ENCODE data around the gene TENM4. TPM values are rescaled to one million over a fixed set of nuclear protein-coding genes. Genes with fewer than 3 reads are reported as not detected.
A peak's percentile ranks its signal among the peaks of the same experiment; 100 is the strongest.

The TENM4 gene
- total RNA-seq, 1 experiment from 2014 or later, result 18.7 TPM

- no peak for DNase-seq (ENCODE audit: low spot score)
- in situ Hi-C loops (cut with HindIII; ENCODE audit: low sequenced_read_pairs), result no loop called here
Measured at GRCh38 chr11:79089601-79090000, 351.2 kb downstream of the TENM4 start.

DNA sequence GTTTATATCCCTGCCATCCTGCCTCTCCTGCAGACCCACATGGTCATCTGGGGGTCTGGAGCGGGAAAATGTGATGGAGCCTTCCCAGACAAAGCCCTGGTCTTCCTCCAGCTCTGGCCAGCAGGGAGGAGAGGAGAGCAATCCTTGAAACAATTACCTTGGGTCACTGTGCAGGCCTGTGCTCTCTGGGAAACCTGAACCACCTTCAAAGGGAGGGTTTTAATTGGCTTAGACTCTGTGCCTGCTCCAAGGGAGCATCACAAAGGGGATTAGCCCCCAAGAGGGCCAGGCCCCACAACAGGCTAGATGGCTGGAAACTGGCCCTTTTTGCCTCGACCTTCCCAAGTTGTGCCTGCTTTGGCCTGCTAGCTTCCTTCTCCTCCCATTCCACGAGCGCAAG, 351.9 kb downstream of the TENM4 start:
- no peak for DNase-seq (ENCODE audit: low spot score)
- in situ Hi-C loops (cut with HindIII; ENCODE audit: low sequenced_read_pairs), result no loop called here

GRCh38 chr11:79087961-79088318, 352.9 kb downstream of the TENM4 start:
- in situ Hi-C loops (cut with HindIII; ENCODE audit: low sequenced_read_pairs), result no loop called here
- peak; percentile 37 for DNase-seq (ENCODE audit: low spot score)

DNA sequence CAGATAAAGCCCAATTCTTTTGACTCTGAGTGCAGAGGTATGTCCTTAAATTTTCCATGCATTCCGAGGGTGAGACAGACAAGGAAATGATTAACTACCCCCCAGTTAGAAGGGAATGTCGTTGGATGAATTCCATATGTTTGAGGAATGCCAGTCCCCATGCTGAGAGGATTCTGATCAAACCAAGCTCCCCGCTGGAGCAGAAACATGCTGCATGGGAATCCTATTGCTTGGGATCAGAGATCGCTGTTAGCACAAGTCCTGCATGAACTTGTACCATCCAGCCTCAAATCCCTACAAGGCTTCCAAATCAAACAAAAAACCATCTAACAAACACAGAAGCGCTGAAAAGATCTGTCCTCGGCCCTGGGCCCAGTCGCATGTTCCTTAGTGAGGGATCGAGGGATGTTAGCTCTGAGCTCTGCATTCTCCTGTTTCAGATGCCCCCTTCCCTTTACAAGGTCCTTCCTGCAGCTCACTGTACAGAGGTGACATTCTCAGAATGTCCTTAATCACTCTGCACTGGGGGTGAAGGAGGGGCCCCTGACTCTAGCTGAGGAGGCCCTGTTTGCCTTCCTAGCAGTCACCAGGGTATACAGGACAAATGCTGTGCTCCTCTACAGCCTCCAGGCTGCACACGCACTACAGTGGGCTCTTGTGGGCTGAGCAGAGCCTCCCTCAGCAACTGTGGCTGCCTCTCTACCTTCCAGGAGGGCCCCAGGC, 353.4 kb downstream of the TENM4 start:
- peak; percentile 67 for DNase-seq (ENCODE audit: low spot score)
- in situ Hi-C loops (cut with HindIII; ENCODE audit: low sequenced_read_pairs), result no loop called here

- DNase-seq (ENCODE audit: low spot score), result no peak
- in situ Hi-C loops (cut with HindIII; ENCODE audit: low sequenced_read_pairs), result no loop called here
Measured at GRCh38 chr11:79086056-79086455, 354.8 kb downstream of the TENM4 start.

- in situ Hi-C loops (cut with HindIII; ENCODE audit: low sequenced_read_pairs), result no loop called here
- DNase-seq (ENCODE audit: low spot score), result no peak
Measured at GRCh38 chr11:79084382-79084781, 356.4 kb downstream of the TENM4 start.

GRCh38 chr11:79083352-79083751, 357.5 kb downstream of the TENM4 start:
- DNase-seq (ENCODE audit: low spot score), result no peak
- in situ Hi-C loops (cut with HindIII; ENCODE audit: low sequenced_read_pairs), result no loop called here

- in situ Hi-C loops (cut with HindIII; ENCODE audit: low sequenced_read_pairs), result no loop called here
- DNase-seq (ENCODE audit: low spot score), result no peak
Measured at GRCh38 chr11:79082907-79083306, 357.9 kb downstream of the TENM4 start.

- no peak for DNase-seq (ENCODE audit: low spot score)
- in situ Hi-C loops (cut with HindIII; ENCODE audit: low sequenced_read_pairs), result no loop called here
Measured at GRCh38 chr11:79082280-79082679, 358.6 kb downstream of the TENM4 start.

GRCh38 chr11:79081471-79082031, 359.3 kb downstream of the TENM4 start:
- in situ Hi-C loops (cut with HindIII; ENCODE audit: low sequenced_read_pairs), result no loop called here

GRCh38 chr11:79080551-79080950, 360.3 kb downstream of the TENM4 start:
- in situ Hi-C loops (cut with HindIII; ENCODE audit: low sequenced_read_pairs), result no loop called here
- peak; percentile 35 for DNase-seq (ENCODE audit: low spot score)

More at GRCh38 chr11:79081471-79082031, 359.3 kb downstream of the TENM4 start:
- peak; percentile 51 for DNase-seq (ENCODE audit: low spot score)

- DNase-seq (ENCODE audit: low spot score), result peak; percentile 79
- in situ Hi-C loops (cut with HindIII; ENCODE audit: low sequenced_read_pairs), result no loop called here
Measured at GRCh38 chr11:79078999-79079398, 361.8 kb downstream of the TENM4 start.

GRCh38 chr11:79078456-79078855, 362.4 kb downstream of the TENM4 start:
- in situ Hi-C loops (cut with HindIII; ENCODE audit: low sequenced_read_pairs), result no loop called here

DNA sequence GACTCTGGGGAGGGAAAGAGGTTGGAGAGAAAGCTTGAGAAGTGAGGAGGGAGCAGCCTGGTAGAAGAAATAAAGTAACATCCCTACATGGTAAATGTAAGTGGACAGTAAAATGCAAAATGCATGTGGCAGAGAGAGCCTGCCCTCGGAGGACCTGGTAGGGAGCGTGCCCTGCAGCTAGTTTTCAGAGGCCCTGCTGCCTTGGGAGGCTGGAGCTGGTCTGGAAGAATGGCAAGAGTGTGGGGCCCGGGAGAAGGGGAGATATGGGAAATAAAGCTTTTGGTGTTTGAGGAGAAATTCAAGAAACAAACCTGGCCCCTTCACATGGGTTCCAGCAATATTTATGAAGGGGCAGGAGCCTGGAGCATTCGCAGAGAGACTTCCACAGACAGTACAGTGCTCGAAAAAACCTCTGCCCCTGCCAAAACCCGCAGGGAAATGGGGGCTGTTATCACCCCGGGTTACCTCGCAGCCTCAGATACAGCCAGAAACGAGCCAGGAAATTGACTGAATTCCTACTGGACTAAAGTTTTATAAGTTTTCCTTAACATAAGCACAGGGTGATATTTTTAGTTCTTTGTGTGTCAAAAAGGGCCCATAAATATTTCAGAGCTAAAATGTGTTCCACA, 363.0 kb downstream of the TENM4 start:
- no peak for DNase-seq (ENCODE audit: low spot score)
- in situ Hi-C loops (cut with HindIII; ENCODE audit: low sequenced_read_pairs), result no loop called here

More at GRCh38 chr11:79078456-79078855, 362.4 kb downstream of the TENM4 start:
- no peak for DNase-seq (ENCODE audit: low spot score)

DNA sequence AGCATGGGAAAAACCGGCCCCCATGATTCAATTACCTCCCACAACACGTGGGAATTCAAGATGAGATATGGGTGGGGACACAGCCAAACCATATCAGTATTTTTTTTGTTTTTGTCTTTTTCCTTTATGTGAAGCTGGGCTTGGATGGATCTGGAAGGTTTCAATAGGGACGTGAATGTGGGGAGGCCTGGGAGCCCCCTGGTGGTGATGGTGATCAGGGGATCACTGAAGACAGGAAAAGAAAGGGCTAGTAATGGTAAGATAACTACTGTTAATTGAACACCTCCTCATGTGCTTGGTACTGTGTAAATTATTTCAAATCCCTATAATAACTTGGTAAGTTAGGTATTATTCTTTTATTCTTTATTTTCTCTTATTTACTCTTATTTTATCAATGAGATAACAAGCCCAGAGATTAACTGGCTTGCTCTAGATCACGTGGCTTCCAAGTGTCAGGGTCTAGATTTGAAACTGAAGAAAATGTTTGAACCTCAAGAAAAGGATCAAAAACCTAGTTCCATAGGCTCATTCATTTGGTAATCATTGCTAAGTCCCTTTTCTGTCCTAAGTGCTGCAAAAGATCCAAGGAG, 364.2 kb downstream of the TENM4 start:
- DNase-seq (ENCODE audit: low spot score), result no peak
- in situ Hi-C loops (cut with HindIII; ENCODE audit: low sequenced_read_pairs), result no loop called here

GRCh38 chr11:79074547-79074946, 366.3 kb downstream of the TENM4 start:
- in situ Hi-C loops (cut with HindIII; ENCODE audit: low sequenced_read_pairs), result no loop called here
- DNase-seq (ENCODE audit: low spot score), result no peak

DNA sequence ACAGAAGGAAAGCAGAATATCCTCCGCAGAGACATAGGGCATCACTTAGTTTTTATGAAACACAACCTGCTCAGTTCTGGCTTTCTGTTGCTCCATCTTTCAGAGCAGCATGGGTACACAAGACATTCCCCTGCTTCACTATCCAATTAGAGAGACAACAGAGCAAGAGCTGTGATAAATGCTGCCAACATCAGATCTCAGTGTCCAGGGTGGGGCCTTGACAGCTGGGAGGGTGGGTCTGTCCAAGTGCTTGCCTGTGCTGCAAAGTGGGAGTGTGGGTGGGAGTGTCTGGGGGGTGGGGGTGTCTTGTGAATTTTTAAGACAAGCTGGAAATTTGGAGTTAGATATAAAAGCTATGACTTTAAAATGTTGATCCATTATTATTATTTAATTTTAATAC, 369.6 kb downstream of the TENM4 start:
- DNase-seq (ENCODE audit: low spot score), result no peak

GRCh38 chr11:79070518-79070917, 370.3 kb downstream of the TENM4 start:
- in situ Hi-C loops (cut with HindIII; ENCODE audit: low sequenced_read_pairs), result no loop called here
- DNase-seq (ENCODE audit: low spot score), result no peak

More for the DNA sequence above, 369.6 kb downstream of the TENM4 start:
- in situ Hi-C loops (cut with HindIII; ENCODE audit: low sequenced_read_pairs), result no loop called here

DNA sequence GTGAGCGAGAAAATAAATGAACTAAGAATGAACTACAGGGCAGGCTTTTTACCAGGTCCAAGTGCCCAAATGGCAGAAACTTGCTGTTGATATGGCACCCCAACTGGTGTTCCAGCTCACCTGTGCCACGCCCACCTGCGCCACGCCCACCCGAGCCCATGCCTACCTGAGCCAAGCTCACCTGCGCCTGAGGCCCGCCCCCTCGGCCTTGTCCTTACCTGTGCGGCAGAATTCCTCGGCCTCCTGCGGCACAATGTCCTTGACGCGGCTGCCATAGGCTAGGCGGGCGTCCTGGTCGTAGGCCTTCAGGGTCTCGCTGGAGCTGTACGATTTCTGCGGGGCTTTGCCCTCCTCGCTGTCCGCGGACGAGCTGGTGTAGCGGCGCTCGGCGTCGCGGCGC, 371.3 kb downstream of the TENM4 start:
- DNase-seq (ENCODE audit: low spot score), result no peak
- in situ Hi-C loops (cut with HindIII; ENCODE audit: low sequenced_read_pairs), result loop anchor here (5.0 kb wide), 1 partner anchor 272 kb away; no protein-coding TSS in a partner anchor

- in situ Hi-C loops (cut with HindIII; ENCODE audit: low sequenced_read_pairs), result loop anchor here (5.0 kb wide), 1 partner anchor 271 kb away; no protein-coding TSS in a partner anchor
- DNase-seq (ENCODE audit: low spot score), result no peak
Measured at GRCh38 chr11:79068356-79068755, 372.5 kb downstream of the TENM4 start.

Measured in G401 (cell line).